SH-SY5Y (cell line): ENCODE measurements around the gene CORO2A.

ENCODE experiments used
- GATA2 ChIP-seq: IDR thresholded peaks from 2 replicates; pipeline ENCODE4 v1.6.1; 2011; ENCODE audit warnings: mild to moderate bottlenecking, low read depth, low read length
- GATA3 ChIP-seq: IDR thresholded peaks from 2 replicates; pipeline ENCODE4 v1.6.1; 2011; ENCODE audit warnings: low read depth, mild to moderate bottlenecking, low read length, moderate library complexity

- no peak for TF ChIP-seq GATA2
- no peak for TF ChIP-seq GATA3
Observed at GRCh38 chr9:98178874-98179850, 13.3 kb downstream of the CORO2A start.
